Inflammatory macrophage treated with lipopolysaccharide for 4 hours (primary cell): ENCODE results near the gene HS2ST1.

ENCODE experiments used
- DNase-seq: peaks from one replicate; pipeline ENCODE4 v3.0.0-alpha.2; 2020

The HS2ST1 gene

GRCh38 chr1:87117761-87118368 is 203.4 kb downstream of the HS2ST1 start:
- DNase-seq = no peak

- peak; percentile 43 for DNase-seq
These were observed 205.2 kb downstream of the HS2ST1 start for GRCh38 chr1:87119541-87120140.

GRCh38 chr1:87120779-87121178 is 206.3 kb downstream of the HS2ST1 start:
- no peak for DNase-seq

GRCh38 chr1:87121711-87122163 is 207.3 kb downstream of the HS2ST1 start:
- DNase-seq = no peak

- DNase-seq = no peak
These were observed 207.8 kb downstream of the HS2ST1 start for GRCh38 chr1:87122243-87122642.

- DNase-seq = no peak
These were observed 209.2 kb downstream of the HS2ST1 start for GRCh38 chr1:87123610-87124009.

- DNase-seq = no peak
These were observed 212.6 kb downstream of the HS2ST1 start for GRCh38 chr1:87126886-87127505.

- no peak for DNase-seq
These were observed 213.1 kb downstream of the HS2ST1 start for GRCh38 chr1:87127581-87127980.

- no peak for DNase-seq
These were observed 214.6 kb downstream of the HS2ST1 start for GRCh38 chr1:87129038-87129437.

GRCh38 chr1:87129606-87130005 is 215.2 kb downstream of the HS2ST1 start:
- DNase-seq = peak; percentile 21

- no peak for DNase-seq
These were observed 216.0 kb downstream of the HS2ST1 start for GRCh38 chr1:87130438-87130837.

- DNase-seq = peak; percentile 77
These were observed 217.4 kb downstream of the HS2ST1 start for GRCh38 chr1:87131809-87132283.

- no peak for DNase-seq
These were observed 217.9 kb downstream of the HS2ST1 start for GRCh38 chr1:87132284-87132870.

- DNase-seq = no peak
These were observed 219.6 kb downstream of the HS2ST1 start for GRCh38 chr1:87134061-87134460.

GRCh38 chr1:87134625-87135328 is 220.3 kb downstream of the HS2ST1 start:
- no peak for DNase-seq

GRCh38 chr1:87135329-87135712 is 220.9 kb downstream of the HS2ST1 start:
- no peak for DNase-seq

- no peak for DNase-seq
These were observed 222.3 kb downstream of the HS2ST1 start for GRCh38 chr1:87136607-87137341.

- no peak for DNase-seq
These were observed 222.9 kb downstream of the HS2ST1 start for GRCh38 chr1:87137342-87137739.

- no peak for DNase-seq
These were observed 226.6 kb downstream of the HS2ST1 start for GRCh38 chr1:87140831-87141540.

GRCh38 chr1:87141556-87141955 is 227.1 kb downstream of the HS2ST1 start:
- no peak for DNase-seq

- no peak for DNase-seq
These were observed 229.1 kb downstream of the HS2ST1 start for GRCh38 chr1:87143413-87144135.
